ENCODE results near the gene DAB2IP. TPM values are rescaled to one million over a fixed set of nuclear protein-coding genes. Genes with fewer than 3 reads are reported as not detected.

DAB2IP gene
- total and polyA plus RNA-seq, 2 of the 4 experiments (the other 2 are of a cell fraction), result 5.6 to 17.2 TPM

- TF ChIP-seq USF2 (IDR thresholded peaks at IDR 0.05; ENCODE audit: low read depth, low read length) (no peak), RAD21 (IDR thresholded peaks at IDR 0.05; ENCODE audit: low read length) (no peak), POLR2A (IDR thresholded peaks at IDR 0.05; ENCODE audit: low read depth, low read length) (no peak)
Measured at GRCh38 chr9:121735793-121736770, 84.6 kb downstream of the DAB2IP start (continued).
